WTC11 (cell line): Measurements from ENCODE around the gene PCTP. TPM values are rescaled to one million over a fixed set of nuclear protein-coding genes. Genes with fewer than 3 reads are reported as not detected.

Experiments
- ATAC-seq: fragments of 200-7000 bp; cut with Tn5 transposase; 2 replicates; pipeline ENCODE4 v1.10.0; 2021; ENCODE audit warnings: mild to moderate bottlenecking, moderate library complexity
- CTCF ChIA-PET: fragments of 300-600 bp; sonication (Branson Sonifier 250); formaldehyde crosslinking; loops from one replicate; lab custom pipeline; 2021; ENCODE audit warnings: antibody characterized with exemption; lab: Charles Lee
- POLR2A ChIA-PET: fragments of 350-600 bp; sonication (Branson Sonifier 250); formaldehyde crosslinking; loops from one replicate; lab custom pipeline; 2021; ENCODE audit warnings: antibody characterized with exemption; lab: Charles Lee
- DNase-seq: peaks from one replicate; pipeline ENCODE4 v3.0.0; 2021; ENCODE audit warnings: low spot score
- H3K27ac Mint-ChIP-seq: 2 replicates; pipeline ENCODE4 v1.8.0; 2021; ENCODE audit warnings: mixed read lengths
- H3K27me3 Mint-ChIP-seq: 2 replicates; pipeline ENCODE4 v1.8.0; 2021; ENCODE audit warnings: low read depth, mild to moderate bottlenecking, moderate library complexity, mixed read lengths
- H3K36me3 Mint-ChIP-seq: 2 replicates; pipeline ENCODE4 v1.8.0; 2021; ENCODE audit warnings: mixed read lengths
- H3K4me1 Mint-ChIP-seq: 2 replicates; pipeline ENCODE4 v1.8.0; 2022; ENCODE audit warnings: mixed read lengths
- H3K4me3 Mint-ChIP-seq: 2 replicates; pipeline ENCODE4 v1.8.0; 2021; ENCODE audit warnings: mild to moderate bottlenecking, moderate library complexity, mixed read lengths
- H3K9me3 Mint-ChIP-seq: 2 replicates; pipeline ENCODE4 v1.8.0; 2021; ENCODE audit warnings: mixed read lengths
- ATF3 ChIP-seq: sonication (generic); formaldehyde crosslinking; conservative IDR thresholded peaks from 2 replicates; pipeline ENCODE4 v1.8.1; 2022; ENCODE audit warnings: mild to moderate bottlenecking, missing genetic modification reagents
- E2F4 ChIP-seq: sonication (generic); formaldehyde crosslinking; IDR thresholded peaks from 2 replicates; pipeline ENCODE4 v1.8.1; 2022; ENCODE audit warnings: low read depth, mild to moderate bottlenecking, moderate library complexity, missing genetic modification reagents, borderline replicate concordance
- ERG ChIP-seq: fragments of 250-450 bp; sonication (Bioruptor Pico); IDR thresholded peaks from 2 replicates; pipeline ENCODE4 v1.8.0; 2021; ENCODE audit warnings: mild to moderate bottlenecking
- FOXJ3 ChIP-seq: sonication (generic); formaldehyde crosslinking; IDR thresholded peaks from 2 replicates; pipeline ENCODE4 v1.9.0; 2021; ENCODE audit warnings: missing genetic modification reagents, mild to moderate bottlenecking, borderline replicate concordance
- FOXP4 ChIP-seq: sonication (generic); formaldehyde crosslinking; IDR thresholded peaks from 2 replicates; pipeline ENCODE4 v1.8.0; 2022; ENCODE audit warnings: mild to moderate bottlenecking, missing genetic modification reagents
- GABPB1 ChIP-seq: sonication (generic); formaldehyde crosslinking; IDR thresholded peaks from 2 replicates; pipeline ENCODE4 v1.8.1; 2023; ENCODE audit warnings: mild to moderate bottlenecking, missing genetic modification reagents
- GRHL2 ChIP-seq: fragments of 250-450 bp; sonication (Bioruptor Pico); IDR thresholded peaks from 2 replicates; pipeline ENCODE4 v1.8.0; 2022; ENCODE audit warnings: mild to moderate bottlenecking, moderate library complexity; ENCODE audit not compliant: insufficient replicate concordance, severe bottlenecking
- NFATC4 ChIP-seq: fragments of 250-450 bp; sonication (Bioruptor Pico); IDR thresholded peaks from 2 replicates; pipeline ENCODE4 v1.9.0; 2021; ENCODE audit warnings: mild to moderate bottlenecking
- NR1H2 ChIP-seq: sonication (generic); formaldehyde crosslinking; IDR thresholded peaks from 2 replicates; pipeline ENCODE4 v1.9.0; 2021; ENCODE audit warnings: mild to moderate bottlenecking, moderate library complexity, missing genetic modification reagents
- OVOL2 ChIP-seq: fragments of 250-450 bp; sonication (Bioruptor Pico); IDR thresholded peaks from 2 replicates; pipeline ENCODE4 v1.9.0; 2021; ENCODE audit warnings: mild to moderate bottlenecking, borderline replicate concordance
- TEAD1 ChIP-seq: sonication (generic); formaldehyde crosslinking; IDR thresholded peaks from 2 replicates; pipeline ENCODE4 v1.8.0; 2022; ENCODE audit warnings: mild to moderate bottlenecking, missing genetic modification reagents
- TEAD4 ChIP-seq: sonication (generic); formaldehyde crosslinking; IDR thresholded peaks from 2 replicates; pipeline ENCODE4 v1.8.0; 2022; ENCODE audit warnings: mild to moderate bottlenecking, missing genetic modification reagents
- TP53 ChIP-seq: sonication (generic); formaldehyde crosslinking; IDR thresholded peaks from 2 replicates; pipeline ENCODE4 v1.8.1; 2023; ENCODE audit warnings: mild to moderate bottlenecking, missing genetic modification reagents
- USF1 ChIP-seq: sonication (generic); formaldehyde crosslinking; IDR thresholded peaks from 2 replicates; pipeline ENCODE4 v1.8.0; 2022; ENCODE audit warnings: mild to moderate bottlenecking, missing genetic modification reagents
- ZMAT4 ChIP-seq: fragments of 250-450 bp; sonication (Bioruptor Pico); IDR thresholded peaks from 2 replicates; pipeline ENCODE4 v1.9.0; 2021; ENCODE audit warnings: mild to moderate bottlenecking
- ZNF232 ChIP-seq: sonication (generic); formaldehyde crosslinking; IDR thresholded peaks from 2 replicates; pipeline ENCODE4 v1.8.0; 2022; ENCODE audit warnings: mild to moderate bottlenecking, missing genetic modification reagents
- ZNF423 ChIP-seq: fragments of 250-450 bp; sonication (Bioruptor Pico); IDR thresholded peaks from 2 replicates; pipeline ENCODE4 v2.1.2; 2022; ENCODE audit warnings: mild to moderate bottlenecking, moderate library complexity
- ZNF512 ChIP-seq: sonication (generic); formaldehyde crosslinking; IDR thresholded peaks from 2 replicates; pipeline ENCODE4 v1.8.1; 2022; ENCODE audit warnings: missing genetic modification reagents, borderline replicate concordance
- total RNA-seq: library from RNA; stranded (reverse); gene quantifications from 3 replicates; pipeline ENCODE4 v1.2.3, GENCODE V29; 2021

PCTP gene
- total RNA-seq, 1 experiment from 2014 or later, result 10.3 TPM

- ATAC-seq (no peak), DNase-seq (no peak)
- POLR2A ChIA-PET, result no interaction called here
- Mint-ChIP-seq H3K4me1 (peaks cover 30% of the 10 kb centered on the region), H3K36me3 (peaks cover 10% of the 10 kb centered on the region), H3K27me3 (no peaks in the 10 kb centered on the region), H3K27ac (no peak overlapping the region), H3K4me3 (no peak overlapping the region), H3K9me3 (peaks cover 26% of the 10 kb centered on the region)
- CTCF ChIA-PET, result interaction anchor here (0.5 kb wide), 1 partner anchor 66 kb away, joined by 3 read pairs; no protein-coding TSS in a partner anchor
- TF ChIP-seq ATF3 (CRISPR knock-in tag) (no peak), ZMAT4 (CRISPR knock-in tag) (no peak), OVOL2 (no peak), FOXP4 (CRISPR knock-in tag) (no peak), FOXJ3 (CRISPR knock-in tag) (no peak), ZNF232 (CRISPR knock-in tag) (no peak)
- TF ChIP-seq, all 79 proteins: peak for 0
Measured at GRCh38 chr17:55704401-55704800, 46.5 kb upstream of the PCTP start.

- Mint-ChIP-seq H3K4me1 (peaks cover 30% of the 10 kb centered on the region), H3K9me3 (peaks cover 20% of the 10 kb centered on the region), H3K27ac (no peak overlapping the region), H3K27me3 (no peaks in the 10 kb centered on the region), H3K4me3 (no peak overlapping the region), H3K36me3 (peaks cover 9% of the 10 kb centered on the region)
- TF ChIP-seq GRHL2 (no peak), TP53 (CRISPR knock-in tag) (no peak), ZNF512 (CRISPR knock-in tag) (no peak), TEAD4 (no peak), GABPB1 (no peak), TEAD1 (CRISPR knock-in tag) (no peak), ERG (CRISPR knock-in tag) (no peak), NR1H2 (no peak), E2F4 (CRISPR knock-in tag) (no peak), ZNF423 (no peak), USF1 (CRISPR knock-in tag) (no peak), NFATC4 (CRISPR knock-in tag) (no peak)
- ChIA-PET POLR2A (no interaction called here), CTCF (no interaction called here)
- no peak for DNase-seq
- ATAC-seq, result no peak
Measured at GRCh38 chr17:55705847-55706246, 45.0 kb upstream of the PCTP start.
